Nephron (organoid): Measurements from ENCODE around the gene CYTH1.
"Not testable (repeated sequence)": the region's sequence is repeated elsewhere in the genome, so short reads cannot be mapped to it uniquely, and the experiment has no call there.

Experiments used
- H3K27ac Mint-ChIP-seq, 3 experiments: 2 replicates each; pipeline ENCODE4 v1.8.0; 2020; ENCODE audit warnings: mixed read lengths in 3 of 3, mild to moderate bottlenecking in 2 of 3, moderate library complexity in 1 of 3
- H3K27me3 Mint-ChIP-seq: 2 replicates; pipeline ENCODE4 v1.8.0; 2021; ENCODE audit warnings: low read depth, mild to moderate bottlenecking, moderate library complexity, mixed read lengths
- H3K36me3 Mint-ChIP-seq: 2 replicates; pipeline ENCODE4 v1.8.0; 2020; ENCODE audit warnings: low read depth, mixed read lengths
- H3K4me1 Mint-ChIP-seq: 2 replicates; pipeline ENCODE4 v1.8.0; 2020; ENCODE audit warnings: mixed read lengths
- H3K4me3 Mint-ChIP-seq, 3 experiments: 2 replicates each; pipeline ENCODE4 v1.8.0; 2020; ENCODE audit warnings: mild to moderate bottlenecking in 3 of 3, mixed read lengths in 3 of 3, moderate library complexity in 2 of 3
- H3K9me3 Mint-ChIP-seq: 2 replicates; pipeline ENCODE4 v1.8.0; 2020; ENCODE audit warnings: mixed read lengths
- TF ChIP-seq, protein P1 (sequence below), 3 experiments: fragments of 200-600 bp; sonication (generic); IDR thresholded peaks; one replicate each; pipeline ENCODE4 v1.5.0; 2021; ENCODE audit warnings: antibody characterized with exemption in 3 of 3; ENCODE audit not compliant: unreplicated experiment in 3 of 3

CYTH1 gene

DNA sequence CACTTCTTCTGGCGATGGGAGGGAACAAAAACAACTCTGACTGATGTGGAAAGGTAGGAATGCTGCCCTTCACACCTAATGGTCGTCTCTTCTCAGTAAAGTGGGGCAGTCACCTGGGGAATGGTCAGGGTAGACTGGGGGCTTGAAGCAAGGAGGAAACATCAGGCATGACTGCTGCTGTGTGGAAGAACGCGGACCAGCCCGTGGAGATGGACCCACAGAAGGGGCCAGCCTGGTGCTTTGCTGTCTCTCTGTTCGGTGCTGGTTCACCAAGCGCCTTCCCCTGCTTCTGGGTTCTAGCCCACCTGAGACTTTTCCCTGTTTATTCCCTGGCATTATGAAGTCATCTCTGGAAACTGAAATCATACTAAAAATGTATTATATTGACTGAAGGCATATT, 108.7 kb downstream of the CYTH1 start:
- H3K36me3 Mint-ChIP-seq: peaks cover 27% of the 10 kb centered on the region
- H3K4me1 Mint-ChIP-seq: peaks cover 10% of the 10 kb centered on the region
- no peak overlapping the region for H3K27ac Mint-ChIP-seq
- H3K9me3 Mint-ChIP-seq: no peaks in the 10 kb centered on the region
- no peaks in the 10 kb centered on the region for H3K27me3 Mint-ChIP-seq
- TF ChIP-seq, protein P1, sequence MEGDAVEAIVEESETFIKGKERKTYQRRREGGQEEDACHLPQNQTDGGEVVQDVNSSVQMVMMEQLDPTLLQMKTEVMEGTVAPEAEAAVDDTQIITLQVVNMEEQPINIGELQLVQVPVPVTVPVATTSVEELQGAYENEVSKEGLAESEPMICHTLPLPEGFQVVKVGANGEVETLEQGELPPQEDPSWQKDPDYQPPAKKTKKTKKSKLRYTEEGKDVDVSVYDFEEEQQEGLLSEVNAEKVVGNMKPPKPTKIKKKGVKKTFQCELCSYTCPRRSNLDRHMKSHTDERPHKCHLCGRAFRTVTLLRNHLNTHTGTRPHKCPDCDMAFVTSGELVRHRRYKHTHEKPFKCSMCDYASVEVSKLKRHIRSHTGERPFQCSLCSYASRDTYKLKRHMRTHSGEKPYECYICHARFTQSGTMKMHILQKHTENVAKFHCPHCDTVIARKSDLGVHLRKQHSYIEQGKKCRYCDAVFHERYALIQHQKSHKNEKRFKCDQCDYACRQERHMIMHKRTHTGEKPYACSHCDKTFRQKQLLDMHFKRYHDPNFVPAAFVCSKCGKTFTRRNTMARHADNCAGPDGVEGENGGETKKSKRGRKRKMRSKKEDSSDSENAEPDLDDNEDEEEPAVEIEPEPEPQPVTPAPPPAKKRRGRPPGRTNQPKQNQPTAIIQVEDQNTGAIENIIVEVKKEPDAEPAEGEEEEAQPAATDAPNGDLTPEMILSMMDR (IDR thresholded peaks at IDR 0.05; ENCODE audit: unreplicated experiment in 3 of 3): no peak
- H3K4me3 Mint-ChIP-seq: no peak overlapping the region

DNA sequence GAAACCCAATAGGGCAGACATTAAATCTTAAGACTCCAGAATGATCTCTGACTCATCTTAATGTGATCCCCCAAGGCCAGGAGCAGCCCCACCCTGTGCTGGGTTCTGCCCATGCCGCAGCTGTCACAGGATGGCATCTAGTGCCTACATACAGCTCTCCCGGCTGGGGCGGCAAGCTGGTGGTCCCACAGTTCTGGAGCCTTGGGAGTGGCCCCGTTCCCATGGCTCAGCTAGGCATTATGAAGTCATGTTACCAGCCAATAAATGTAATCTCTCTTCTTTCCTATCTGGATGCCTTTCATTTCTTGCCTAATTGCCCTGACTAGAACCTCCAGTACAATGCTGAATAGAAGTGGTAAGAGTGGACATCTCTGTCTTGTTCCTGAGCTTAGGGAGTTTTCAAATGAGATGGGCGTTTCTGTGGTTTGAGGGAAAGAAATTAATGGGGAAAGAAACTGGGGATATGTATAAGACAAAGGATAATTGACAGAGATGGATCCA, 109.2 kb downstream of the CYTH1 start:
- H3K27ac Mint-ChIP-seq: no peak overlapping the region
- TF ChIP-seq, protein P1 (IDR thresholded peaks at IDR 0.05; ENCODE audit: unreplicated experiment in 3 of 3): no peak
- no peak overlapping the region for H3K4me3 Mint-ChIP-seq
- peaks cover 23% of the 10 kb centered on the region for H3K36me3 Mint-ChIP-seq
- H3K4me1 Mint-ChIP-seq: peaks cover 10% of the 10 kb centered on the region
- no peaks in the 10 kb centered on the region for H3K27me3 Mint-ChIP-seq
- no peaks in the 10 kb centered on the region for H3K9me3 Mint-ChIP-seq

DNA sequence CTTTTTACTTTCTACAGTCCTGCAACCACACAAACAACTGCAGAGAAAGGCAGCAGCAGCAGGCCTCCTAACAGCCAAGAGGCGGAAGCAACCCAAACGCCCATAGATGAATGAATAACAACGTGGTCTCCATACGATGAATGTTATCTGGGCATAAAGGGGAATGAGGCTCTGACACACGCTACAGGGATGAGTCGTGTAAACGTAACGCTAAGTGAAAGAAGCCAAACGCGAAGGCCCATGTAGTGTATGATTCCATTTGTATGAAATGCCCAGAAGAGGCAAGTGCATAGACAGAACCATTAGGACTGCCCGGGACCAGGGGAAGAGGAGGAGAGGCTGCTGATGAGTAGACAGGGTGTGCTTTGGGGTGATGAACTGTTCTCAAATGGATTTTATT, 110.1 kb downstream of the CYTH1 start:
- Mint-ChIP-seq H3K27me3 (no peaks in the 10 kb centered on the region), H3K4me1 (peaks cover 10% of the 10 kb centered on the region), H3K9me3 (no peaks in the 10 kb centered on the region), H3K27ac (no peak overlapping the region), H3K36me3 (peaks cover 20% of the 10 kb centered on the region), H3K4me3 (no peak overlapping the region)
- TF ChIP-seq, protein P1 (IDR thresholded peaks at IDR 0.05; ENCODE audit: unreplicated experiment in 3 of 3): no peak

DNA sequence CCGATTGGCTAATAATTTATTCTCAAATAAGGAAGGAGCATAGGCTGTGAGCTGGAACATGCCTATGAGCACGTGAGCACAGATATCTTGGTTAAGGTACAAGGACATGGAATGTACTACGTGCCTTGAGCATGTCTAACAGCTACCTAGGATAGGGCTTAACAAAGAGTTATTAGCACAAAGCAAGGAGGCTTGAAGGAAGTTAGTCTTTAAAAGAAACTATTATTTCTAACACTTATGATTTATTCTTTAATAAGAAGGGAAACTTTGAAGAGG, 110.4 kb downstream of the CYTH1 start:
- H3K27ac Mint-ChIP-seq, H3K9me3 Mint-ChIP-seq, H3K4me3 Mint-ChIP-seq, H3K27me3 Mint-ChIP-seq: not testable (repeated sequence)
- Mint-ChIP-seq H3K4me1 (peaks cover 13% of the 10 kb centered on the region), H3K36me3 (peaks cover 23% of the 10 kb centered on the region)

DNA sequence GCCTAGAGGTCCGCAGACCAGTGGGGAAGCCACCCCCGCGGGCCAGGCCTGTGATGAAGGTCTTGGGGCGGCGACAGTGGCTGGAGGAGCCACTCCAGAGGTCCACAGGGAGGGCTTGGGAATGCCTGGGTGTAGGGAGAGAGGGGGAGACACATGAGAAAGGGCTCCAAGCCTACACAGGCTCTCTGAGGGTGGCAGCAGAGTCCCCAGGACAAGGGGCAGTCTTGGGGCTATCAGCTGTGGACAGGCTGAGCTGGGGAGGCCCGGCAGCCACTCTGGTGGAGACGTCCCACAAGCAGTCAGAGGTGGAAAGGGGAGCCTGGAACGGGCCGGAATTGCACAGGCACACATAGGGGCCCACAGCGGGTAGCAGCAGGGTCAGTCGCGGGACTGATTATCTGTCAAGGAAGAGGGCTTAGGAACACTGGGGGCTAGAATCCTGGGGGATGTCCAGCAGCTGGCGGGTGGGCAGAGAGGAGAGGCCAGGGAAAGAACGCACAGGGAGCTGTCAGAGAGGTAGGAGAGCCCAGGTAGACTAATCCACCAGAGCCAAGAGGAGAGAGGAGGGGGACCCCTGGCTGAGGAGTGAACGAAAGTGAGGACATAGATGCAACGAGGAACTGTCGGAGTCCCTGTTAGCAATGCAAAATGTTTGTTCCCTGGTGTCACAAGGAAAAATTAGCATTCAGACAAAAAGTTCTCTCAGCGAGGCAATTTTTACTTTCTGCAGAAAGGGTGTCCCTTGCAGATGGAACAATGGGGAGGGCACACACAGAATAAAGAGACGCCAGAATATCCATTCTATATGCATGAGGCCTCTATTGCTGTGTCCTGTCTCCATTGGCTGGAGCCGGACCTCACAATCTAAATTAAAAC, 111.0 kb downstream of the CYTH1 start:
- Mint-ChIP-seq H3K27me3 (no peaks in the 10 kb centered on the region), H3K36me3 (peaks cover 22% of the 10 kb centered on the region), H3K9me3 (no peaks in the 10 kb centered on the region), H3K4me3 (no peak overlapping the region), H3K4me1 (peaks cover 19% of the 10 kb centered on the region), H3K27ac (no peak overlapping the region)
- TF ChIP-seq, protein P1 (IDR thresholded peaks at IDR 0.05; ENCODE audit: unreplicated experiment in 3 of 3): no peak

DNA sequence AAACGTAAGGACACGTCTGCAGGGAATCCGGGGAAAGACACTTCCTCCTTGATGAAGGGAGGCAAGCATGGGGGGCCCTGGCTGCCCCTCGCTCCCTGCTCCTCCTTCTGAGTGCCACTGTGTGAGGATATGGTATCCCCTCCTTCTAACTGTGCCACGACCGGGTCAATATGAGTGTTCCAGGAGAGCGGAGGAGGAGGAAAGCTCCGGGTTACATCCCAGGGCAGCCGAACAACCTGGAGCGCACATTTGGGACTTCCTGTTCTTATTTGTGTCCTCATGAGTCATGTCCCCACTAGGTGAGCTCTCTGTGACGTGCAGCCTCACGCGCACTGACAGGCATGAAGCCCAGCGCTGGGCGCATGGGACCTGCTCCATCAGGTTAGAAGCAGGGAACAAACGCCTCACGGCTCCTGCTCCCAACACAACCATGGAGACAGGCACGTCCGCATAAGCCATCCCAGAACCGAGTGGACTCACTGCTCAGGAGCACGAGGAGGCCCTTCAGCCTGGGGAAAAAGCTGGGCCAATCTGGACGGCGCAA, 112.0 kb downstream of the CYTH1 start:
- Mint-ChIP-seq H3K4me3 (no peak overlapping the region), H3K27me3 (no peaks in the 10 kb centered on the region), H3K4me1 (peaks cover 29% of the 10 kb centered on the region), H3K27ac (no peak overlapping the region), H3K9me3 (no peaks in the 10 kb centered on the region), H3K36me3 (peaks cover 19% of the 10 kb centered on the region)
- TF ChIP-seq, protein P1 (IDR thresholded peaks at IDR 0.05; ENCODE audit: unreplicated experiment in 3 of 3): no peak
